DOHH2 (cell line): ENCODE measurements around the gene PRPF40A.

ENCODE experiments used
- EZH2phosphoT487 ChIP-seq: fragments of 200-600 bp; sonication (generic); IDR thresholded peaks from 2 replicates; pipeline ENCODE4 v1.6.1; 2017; ENCODE audit warnings: borderline replicate concordance, mild to moderate bottlenecking, antibody characterized with exemption, low read length, moderate library complexity, mixed read lengths
- TF ChIP-seq, protein P1 (sequence below): fragments of 200-600 bp; sonication (generic); IDR thresholded peaks from one replicate; pipeline ENCODE4 v1.5.1; 2014; ENCODE audit warnings: antibody characterized with exemption, mild to moderate bottlenecking, low read depth, low read length; ENCODE audit not compliant: poor library complexity, severe bottlenecking

DNA sequence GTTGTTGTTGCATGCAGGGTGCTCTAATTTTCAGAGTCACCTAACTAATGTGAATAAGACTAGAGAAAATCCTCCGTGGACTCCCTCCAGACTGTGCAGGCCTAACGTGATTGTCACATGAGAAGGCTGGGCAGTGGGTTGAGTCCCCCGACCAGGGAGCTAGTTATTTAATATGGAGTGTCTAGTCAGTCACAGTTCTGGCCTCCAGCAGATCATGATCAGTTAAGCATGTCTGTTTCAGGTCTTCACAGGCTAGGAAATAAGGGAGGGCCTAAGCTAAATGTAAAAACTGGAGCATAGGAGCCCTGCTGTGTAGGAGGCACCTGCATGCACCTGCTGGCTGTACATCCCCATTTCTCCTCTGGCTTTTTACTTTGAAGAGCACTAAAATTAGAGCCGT is 86.8 kb downstream of the PRPF40A start:
- TF ChIP-seq, protein P1, sequence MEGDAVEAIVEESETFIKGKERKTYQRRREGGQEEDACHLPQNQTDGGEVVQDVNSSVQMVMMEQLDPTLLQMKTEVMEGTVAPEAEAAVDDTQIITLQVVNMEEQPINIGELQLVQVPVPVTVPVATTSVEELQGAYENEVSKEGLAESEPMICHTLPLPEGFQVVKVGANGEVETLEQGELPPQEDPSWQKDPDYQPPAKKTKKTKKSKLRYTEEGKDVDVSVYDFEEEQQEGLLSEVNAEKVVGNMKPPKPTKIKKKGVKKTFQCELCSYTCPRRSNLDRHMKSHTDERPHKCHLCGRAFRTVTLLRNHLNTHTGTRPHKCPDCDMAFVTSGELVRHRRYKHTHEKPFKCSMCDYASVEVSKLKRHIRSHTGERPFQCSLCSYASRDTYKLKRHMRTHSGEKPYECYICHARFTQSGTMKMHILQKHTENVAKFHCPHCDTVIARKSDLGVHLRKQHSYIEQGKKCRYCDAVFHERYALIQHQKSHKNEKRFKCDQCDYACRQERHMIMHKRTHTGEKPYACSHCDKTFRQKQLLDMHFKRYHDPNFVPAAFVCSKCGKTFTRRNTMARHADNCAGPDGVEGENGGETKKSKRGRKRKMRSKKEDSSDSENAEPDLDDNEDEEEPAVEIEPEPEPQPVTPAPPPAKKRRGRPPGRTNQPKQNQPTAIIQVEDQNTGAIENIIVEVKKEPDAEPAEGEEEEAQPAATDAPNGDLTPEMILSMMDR: no peak
- no peak for TF ChIP-seq EZH2phosphoT487
